ENCODE results near the gene SNRNP40. TPM values are rescaled to one million over a fixed set of nuclear protein-coding genes. Genes with fewer than 3 reads are reported as not detected.
"Not testable (repeated sequence)": the region's sequence is repeated elsewhere in the genome, so short reads cannot be mapped to it uniquely, and the experiment has no call there.

The SNRNP40 gene
- total RNA-seq, 1 donor from 2014 or later, result 49.6 TPM

DNA sequence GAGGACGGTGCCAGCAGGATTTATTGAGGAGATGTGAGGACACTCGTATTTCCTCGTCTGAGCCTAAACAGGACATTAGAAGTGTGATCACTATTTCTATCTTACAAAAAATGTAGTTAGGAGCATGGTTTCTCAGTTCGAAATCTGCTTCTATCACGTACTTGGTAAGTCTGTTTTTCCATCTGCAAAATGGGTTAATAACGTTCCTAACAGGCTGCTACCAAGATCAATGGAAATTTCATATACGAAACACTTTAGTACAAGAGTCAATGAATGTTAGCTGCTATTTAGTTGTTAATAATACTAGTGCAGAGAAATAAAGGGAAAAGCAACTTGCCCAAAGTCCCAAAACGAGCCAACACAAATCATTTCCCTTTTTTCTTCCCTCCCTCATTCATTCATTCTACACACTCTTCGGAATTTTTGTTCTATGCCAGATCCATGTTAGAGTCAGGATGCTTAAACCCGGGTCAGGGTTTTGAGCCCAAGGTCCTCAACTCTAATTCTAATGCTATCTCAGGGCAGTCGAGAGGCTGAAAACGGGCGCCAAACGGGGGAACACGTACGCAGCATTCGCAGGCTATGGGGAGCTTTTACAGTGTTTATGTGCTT, 608 bp downstream of the SNRNP40 start:
- no peaks in the 10 kb centered on the region for H3K9me3 Mint-ChIP-seq (ENCODE audit: unreplicated experiment)
- H3K36me3 Mint-ChIP-seq (ENCODE audit: unreplicated experiment), result peaks cover 19% of the 10 kb centered on the region
- TF ChIP-seq, protein P1, sequence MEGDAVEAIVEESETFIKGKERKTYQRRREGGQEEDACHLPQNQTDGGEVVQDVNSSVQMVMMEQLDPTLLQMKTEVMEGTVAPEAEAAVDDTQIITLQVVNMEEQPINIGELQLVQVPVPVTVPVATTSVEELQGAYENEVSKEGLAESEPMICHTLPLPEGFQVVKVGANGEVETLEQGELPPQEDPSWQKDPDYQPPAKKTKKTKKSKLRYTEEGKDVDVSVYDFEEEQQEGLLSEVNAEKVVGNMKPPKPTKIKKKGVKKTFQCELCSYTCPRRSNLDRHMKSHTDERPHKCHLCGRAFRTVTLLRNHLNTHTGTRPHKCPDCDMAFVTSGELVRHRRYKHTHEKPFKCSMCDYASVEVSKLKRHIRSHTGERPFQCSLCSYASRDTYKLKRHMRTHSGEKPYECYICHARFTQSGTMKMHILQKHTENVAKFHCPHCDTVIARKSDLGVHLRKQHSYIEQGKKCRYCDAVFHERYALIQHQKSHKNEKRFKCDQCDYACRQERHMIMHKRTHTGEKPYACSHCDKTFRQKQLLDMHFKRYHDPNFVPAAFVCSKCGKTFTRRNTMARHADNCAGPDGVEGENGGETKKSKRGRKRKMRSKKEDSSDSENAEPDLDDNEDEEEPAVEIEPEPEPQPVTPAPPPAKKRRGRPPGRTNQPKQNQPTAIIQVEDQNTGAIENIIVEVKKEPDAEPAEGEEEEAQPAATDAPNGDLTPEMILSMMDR (IDR thresholded peaks at IDR 0.05), result no peak
- H3K4me1 Mint-ChIP-seq (ENCODE audit: unreplicated experiment), result peaks cover 13% of the 10 kb centered on the region
- H3K27ac Mint-ChIP-seq (ENCODE audit: unreplicated experiment), result no peak overlapping the region
- no peak overlapping the region for H3K4me3 Mint-ChIP-seq (ENCODE audit: unreplicated experiment)
- H3K27me3 Mint-ChIP-seq (ENCODE audit: unreplicated experiment), result no peaks in the 10 kb centered on the region
- DNase-seq (ENCODE audit: extremely low spot score, unreplicated experiment), result no peak

DNA sequence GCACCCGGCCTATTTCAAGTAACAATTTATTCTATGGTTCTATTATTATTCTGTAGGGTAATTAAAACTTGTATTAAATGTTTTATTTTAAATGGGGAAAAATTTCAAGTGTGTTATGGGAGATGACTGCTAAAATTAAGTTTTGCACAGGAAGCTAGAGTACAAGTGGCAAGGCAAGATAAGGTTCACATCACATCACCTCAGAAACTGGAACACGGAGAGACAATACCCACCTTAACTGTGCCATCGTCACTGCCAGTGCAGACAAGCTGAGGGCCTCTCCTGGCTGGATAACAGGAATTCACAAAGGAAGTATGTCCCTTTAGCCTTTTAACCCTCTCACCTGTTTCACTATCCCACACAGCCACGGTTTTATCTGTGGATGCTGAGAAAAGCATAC, 7.6 kb downstream of the SNRNP40 start:
- Mint-ChIP-seq H3K4me1 (ENCODE audit: unreplicated experiment) (no peaks in the 10 kb centered on the region), H3K27me3 (ENCODE audit: unreplicated experiment) (no peaks in the 10 kb centered on the region), H3K9me3 (ENCODE audit: unreplicated experiment) (no peaks in the 10 kb centered on the region), H3K4me3 (ENCODE audit: unreplicated experiment) (no peak overlapping the region), H3K27ac (ENCODE audit: unreplicated experiment) (no peak overlapping the region), H3K36me3 (ENCODE audit: unreplicated experiment) (peaks cover 42% of the 10 kb centered on the region)
- TF ChIP-seq, protein P1 (IDR thresholded peaks at IDR 0.05), result no peak
- DNase-seq (ENCODE audit: extremely low spot score, unreplicated experiment), result no peak

DNA sequence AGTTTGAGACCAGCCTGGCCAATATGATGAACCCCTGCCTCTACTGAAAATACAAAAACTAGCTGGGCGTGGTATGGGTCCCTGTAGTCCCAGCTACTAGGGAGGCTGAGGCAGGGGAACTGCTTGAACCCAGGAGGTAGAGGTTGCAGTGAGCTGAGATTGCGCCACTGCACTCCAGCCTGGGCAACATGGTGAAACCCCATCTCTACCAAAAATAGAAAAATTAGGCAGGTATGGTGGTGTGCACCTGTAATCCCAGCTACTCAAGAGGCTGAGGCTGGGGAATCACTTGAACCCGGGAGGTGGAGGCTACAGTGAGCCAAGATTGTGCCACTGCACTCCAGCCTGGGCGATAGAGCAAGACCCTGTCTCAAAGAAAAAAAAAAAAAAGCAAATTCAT, 8.8 kb downstream of the SNRNP40 start:
- H3K27me3 Mint-ChIP-seq (ENCODE audit: unreplicated experiment); H3K9me3 Mint-ChIP-seq (ENCODE audit: unreplicated experiment); DNase-seq (ENCODE audit: extremely low spot score, unreplicated experiment); H3K27ac Mint-ChIP-seq (ENCODE audit: unreplicated experiment); H3K4me1 Mint-ChIP-seq (ENCODE audit: unreplicated experiment); H3K4me3 Mint-ChIP-seq (ENCODE audit: unreplicated experiment): not testable (repeated sequence)
- peaks cover 41% of the 10 kb centered on the region for H3K36me3 Mint-ChIP-seq (ENCODE audit: unreplicated experiment)

DNA sequence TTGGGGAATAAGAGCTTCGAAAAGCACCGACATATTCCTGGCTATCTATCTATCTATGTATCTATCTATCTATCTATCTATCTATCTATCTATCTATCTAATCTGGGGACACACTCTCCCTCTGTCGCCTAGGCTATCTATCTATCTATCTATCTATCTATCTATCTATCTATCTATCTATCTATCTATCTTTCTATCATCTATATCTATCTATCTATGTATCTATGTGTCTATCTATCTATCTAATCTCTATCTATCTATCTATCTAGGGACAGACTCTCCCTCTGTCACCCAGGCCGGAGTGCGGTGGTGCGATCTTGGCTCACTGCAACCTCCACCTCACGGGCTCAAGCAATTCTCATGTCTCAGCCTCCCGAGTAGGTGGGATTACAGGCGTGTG, 14.2 kb downstream of the SNRNP40 start:
- H3K27ac Mint-ChIP-seq (ENCODE audit: unreplicated experiment); DNase-seq (ENCODE audit: extremely low spot score, unreplicated experiment); H3K4me1 Mint-ChIP-seq (ENCODE audit: unreplicated experiment); H3K27me3 Mint-ChIP-seq (ENCODE audit: unreplicated experiment); H3K4me3 Mint-ChIP-seq (ENCODE audit: unreplicated experiment); H3K9me3 Mint-ChIP-seq (ENCODE audit: unreplicated experiment): not testable (repeated sequence)
- H3K36me3 Mint-ChIP-seq (ENCODE audit: unreplicated experiment), result peaks cover 42% of the 10 kb centered on the region

DNA sequence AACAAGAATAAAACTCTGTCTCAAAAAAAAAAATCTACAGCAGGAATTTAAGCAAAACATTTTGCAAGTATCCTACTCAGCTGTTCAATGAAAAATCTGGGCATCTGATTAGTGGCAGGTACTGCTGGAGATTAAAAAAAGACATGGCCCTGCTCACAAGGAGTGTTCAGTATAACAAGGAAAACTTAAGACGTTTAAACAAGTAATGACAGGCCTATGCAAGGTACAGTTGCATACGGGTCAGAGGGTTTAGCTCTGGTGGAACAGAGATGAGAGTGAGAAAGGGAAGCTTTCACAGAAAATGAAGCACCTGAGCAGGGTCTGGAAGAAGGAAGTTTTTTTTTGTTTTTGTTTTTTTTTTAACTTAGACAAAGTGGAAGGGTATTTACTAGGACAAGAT, 23.0 kb downstream of the SNRNP40 start:
- Mint-ChIP-seq H3K36me3 (ENCODE audit: unreplicated experiment) (peaks cover 51% of the 10 kb centered on the region), H3K27me3 (ENCODE audit: unreplicated experiment) (no peaks in the 10 kb centered on the region), H3K9me3 (ENCODE audit: unreplicated experiment) (no peaks in the 10 kb centered on the region), H3K4me1 (ENCODE audit: unreplicated experiment) (no peaks in the 10 kb centered on the region), H3K4me3 (ENCODE audit: unreplicated experiment) (no peak overlapping the region), H3K27ac (ENCODE audit: unreplicated experiment) (no peak overlapping the region)
- no peak for DNase-seq (ENCODE audit: extremely low spot score, unreplicated experiment)
- TF ChIP-seq, protein P1 (IDR thresholded peaks at IDR 0.05), result no peak

DNA sequence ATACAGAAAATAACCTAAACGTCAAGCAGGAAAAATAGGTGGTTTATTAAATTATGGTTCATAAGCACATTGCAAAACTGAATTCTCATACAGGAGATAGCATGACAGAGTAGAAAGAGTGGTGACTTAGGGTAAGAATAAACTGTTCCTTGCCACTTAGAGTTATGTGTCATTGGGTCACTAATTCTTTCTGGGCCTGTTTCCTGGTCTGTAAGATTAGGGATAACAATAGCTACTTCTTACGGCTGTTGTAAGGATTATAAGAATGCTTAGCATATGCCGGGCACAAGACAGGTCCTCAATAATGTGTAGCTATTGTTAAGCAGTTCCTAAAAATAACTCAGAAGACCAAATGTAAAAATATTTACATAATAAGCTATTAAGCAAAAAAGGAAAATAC, 24.2 kb downstream of the SNRNP40 start:
- H3K27ac Mint-ChIP-seq (ENCODE audit: unreplicated experiment), result no peak overlapping the region

More for the DNA sequence above, 24.2 kb downstream of the SNRNP40 start:
- Mint-ChIP-seq H3K27me3 (ENCODE audit: unreplicated experiment) (no peaks in the 10 kb centered on the region), H3K9me3 (ENCODE audit: unreplicated experiment) (no peaks in the 10 kb centered on the region), H3K4me3 (ENCODE audit: unreplicated experiment) (no peak overlapping the region), H3K36me3 (ENCODE audit: unreplicated experiment) (peaks cover 47% of the 10 kb centered on the region), H3K4me1 (ENCODE audit: unreplicated experiment) (no peaks in the 10 kb centered on the region)
- TF ChIP-seq, protein P1 (IDR thresholded peaks at IDR 0.05), result no peak
- no peak for DNase-seq (ENCODE audit: extremely low spot score, unreplicated experiment)
